HG02970 (cell line): ENCODE measurements around the gene COPS7A.
A peak's percentile ranks its signal among the peaks of the same experiment; 100 is the strongest.

Source experiments
- ATAC-seq: cut with Tn5 transposase; IDR thresholded peaks from one replicate; pipeline ENCODE4 v1.9.1; 2021; ENCODE audit warnings: mild to moderate bottlenecking, moderate library complexity, moderate number of reproducible peaks; ENCODE audit not compliant: unreplicated experiment, low FRiP score

Gene COPS7A, protein sequence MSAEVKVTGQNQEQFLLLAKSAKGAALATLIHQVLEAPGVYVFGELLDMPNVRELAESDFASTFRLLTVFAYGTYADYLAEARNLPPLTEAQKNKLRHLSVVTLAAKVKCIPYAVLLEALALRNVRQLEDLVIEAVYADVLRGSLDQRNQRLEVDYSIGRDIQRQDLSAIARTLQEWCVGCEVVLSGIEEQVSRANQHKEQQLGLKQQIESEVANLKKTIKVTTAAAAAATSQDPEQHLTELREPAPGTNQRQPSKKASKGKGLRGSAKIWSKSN

DNA sequence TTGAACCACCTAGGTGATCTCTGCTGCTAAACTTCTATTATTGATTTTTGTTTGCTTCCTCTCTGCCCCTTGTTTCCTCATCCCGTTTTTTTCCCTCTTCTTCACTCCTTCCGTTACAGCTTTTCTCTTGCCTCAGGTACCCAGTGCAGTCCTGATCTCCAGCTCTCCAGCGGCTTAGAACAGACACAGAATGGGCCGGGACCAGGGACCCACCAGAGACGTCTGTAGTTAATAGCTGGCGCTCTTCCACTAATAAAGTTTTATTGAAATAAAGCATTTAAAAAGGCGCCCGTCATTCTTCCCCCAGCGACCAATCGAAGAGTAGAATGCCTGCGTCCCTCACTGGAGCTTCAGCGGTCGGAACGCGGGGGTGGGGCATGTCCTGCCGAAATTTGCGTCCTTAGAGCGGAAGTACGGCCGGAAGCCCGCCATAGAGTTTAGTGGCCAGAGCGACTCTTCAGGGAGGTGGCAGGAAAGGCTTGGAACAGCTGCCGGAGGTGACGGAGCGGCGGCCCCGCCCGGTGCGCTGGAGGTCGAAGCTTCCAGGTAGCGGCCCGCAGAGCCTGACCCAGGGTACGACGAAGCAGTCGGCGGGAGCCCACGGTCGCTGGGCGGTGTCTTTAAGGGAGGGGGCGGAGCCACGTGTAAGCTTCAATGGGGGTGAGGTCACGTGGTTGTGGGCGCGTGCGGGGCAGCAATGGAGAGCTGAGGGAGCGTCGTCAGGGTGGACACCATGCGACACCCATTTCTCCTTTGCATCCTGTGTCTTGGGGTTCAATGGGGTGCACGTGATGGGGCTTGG lies at the start of gene COPS7A:
TSS of gene COPS7A (plus strand) at position 440 of the 802 bp plus-strand sequence. CDS start 611 bp downstream, outside the sequence.
- peak; percentile 92 for ATAC-seq

DNA sequence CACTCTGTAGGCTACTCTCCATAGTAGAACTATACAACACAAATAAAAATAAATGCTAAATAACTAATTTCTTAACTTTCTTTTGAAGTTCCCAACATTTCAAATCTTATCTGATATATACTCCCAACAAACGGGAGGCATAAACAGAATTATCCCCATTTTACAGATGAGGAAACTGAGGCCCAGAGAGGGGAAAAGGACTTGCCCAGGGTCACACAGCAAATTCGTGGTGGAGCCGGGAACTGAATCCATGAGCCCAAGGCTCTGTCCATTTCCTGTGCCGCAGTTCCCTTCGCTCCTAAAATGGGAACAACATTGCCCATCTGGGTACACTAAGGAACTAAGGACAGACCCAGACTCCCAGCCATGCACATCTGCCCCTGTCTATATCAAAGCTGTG lies 46.9 kb upstream of the COPS7A start:
- ATAC-seq = no peak

DNA sequence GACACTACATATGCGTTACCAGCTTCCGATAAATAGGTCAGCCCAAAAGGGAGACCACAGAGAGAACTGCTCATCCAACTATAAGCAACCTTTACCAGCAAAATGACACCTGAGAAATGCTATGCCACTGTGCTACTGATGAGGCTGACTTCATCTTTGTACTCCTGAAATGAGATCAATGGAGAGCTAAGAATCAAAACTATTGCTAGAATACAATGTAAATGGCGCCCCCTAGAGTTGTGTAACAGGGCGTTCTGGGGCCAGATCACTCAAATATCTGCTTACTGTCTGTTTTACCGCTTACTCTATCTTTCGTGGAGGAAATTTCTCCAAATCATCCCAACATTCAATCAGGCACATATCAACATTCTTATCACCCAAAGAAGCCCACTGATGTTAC lies 39.2 kb upstream of the COPS7A start:
- ATAC-seq = no peak

DNA sequence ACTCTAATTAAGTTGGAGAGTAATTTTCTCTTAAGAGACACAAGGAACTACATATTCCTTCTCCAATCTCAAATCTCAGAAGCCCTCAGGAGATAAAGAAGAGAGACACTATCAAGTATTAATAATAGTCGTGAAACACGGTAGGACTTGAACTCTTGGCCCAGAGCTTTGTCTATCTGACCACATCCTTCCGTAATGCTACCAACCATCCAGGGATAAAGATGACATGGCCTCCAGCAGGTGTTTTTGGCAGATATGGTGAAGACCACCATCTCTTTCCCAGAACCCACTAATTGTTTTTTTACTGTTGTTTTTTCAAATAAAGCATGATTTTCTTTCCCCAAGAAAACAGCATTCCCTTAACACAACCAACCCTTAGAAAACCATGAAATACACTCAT lies 38.0 kb upstream of the COPS7A start:
- ATAC-seq = no peak

DNA sequence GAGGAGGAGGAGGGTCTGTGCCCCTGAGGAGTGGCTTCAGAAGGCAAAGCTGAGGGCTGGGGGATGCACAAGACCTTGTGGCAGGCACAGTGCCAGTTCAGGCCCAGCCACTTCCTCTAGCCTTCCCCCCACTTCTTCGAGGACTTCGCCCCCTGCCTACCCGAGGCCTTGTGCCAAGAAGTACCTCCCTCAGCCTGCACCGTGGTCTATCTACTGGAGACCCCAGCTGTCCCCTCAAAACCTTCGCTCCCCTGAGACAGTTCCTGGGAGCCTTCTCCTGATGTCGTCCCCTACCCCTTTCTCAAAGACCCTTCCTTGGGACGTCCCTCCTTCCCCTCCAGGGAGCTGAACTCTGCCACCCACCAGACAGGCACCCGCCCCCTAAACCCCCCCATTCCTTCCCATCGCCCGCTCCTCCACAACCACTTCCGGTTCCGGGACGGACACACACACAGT lies 35.3 kb upstream of the COPS7A start:
- ATAC-seq = peak; percentile 6

DNA sequence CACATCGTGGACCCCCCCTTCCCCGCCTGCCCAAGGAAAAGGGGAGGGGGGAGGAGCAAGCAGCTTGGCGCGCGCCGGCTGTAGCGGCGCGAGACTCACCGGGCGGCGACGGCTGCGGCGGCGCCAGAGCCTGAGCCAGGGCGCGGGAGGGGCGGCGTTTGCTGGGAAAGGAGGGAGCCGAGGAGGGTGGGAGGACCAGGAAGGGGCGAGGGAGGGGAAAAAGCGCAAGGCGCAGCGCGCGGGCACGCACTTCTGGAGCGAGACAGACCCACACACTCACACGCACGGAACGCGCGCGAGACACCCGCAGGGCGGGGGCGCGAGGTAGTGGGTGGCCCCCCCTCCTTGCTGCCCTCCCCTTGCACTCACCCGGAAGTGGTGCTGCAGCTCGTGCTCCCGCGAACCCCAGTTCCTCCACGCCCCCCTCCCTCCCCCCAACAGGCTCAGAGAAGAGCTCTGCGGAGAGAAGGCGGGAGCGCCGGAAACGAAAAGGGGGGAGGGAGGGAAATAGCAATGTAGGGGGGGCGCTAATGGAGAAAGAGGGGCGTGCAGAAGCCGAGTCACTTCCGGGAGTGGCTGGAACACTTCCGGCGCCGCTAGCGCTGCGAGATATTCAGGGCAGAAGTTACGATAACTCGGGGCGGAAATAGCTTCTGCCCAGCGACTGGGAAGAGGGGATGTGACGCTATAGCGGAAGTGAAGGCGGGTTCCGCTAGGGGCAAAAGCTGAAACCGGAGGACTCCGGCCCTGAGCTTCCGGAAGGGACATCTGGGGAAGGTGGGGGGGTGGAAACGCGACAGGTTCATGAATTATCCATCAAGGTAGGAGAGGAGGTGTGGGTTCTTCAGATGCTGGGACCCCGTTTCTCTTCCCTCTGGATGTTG lies 34.6 kb upstream of the COPS7A start, which contains the start of gene ZNF384:
TSS of gene ZNF384 (minus strand) at position 377 of the 884 bp plus-strand sequence. CDS start 9,855 bp downstream, outside the sequence.
- peak; percentile 82 for ATAC-seq

DNA sequence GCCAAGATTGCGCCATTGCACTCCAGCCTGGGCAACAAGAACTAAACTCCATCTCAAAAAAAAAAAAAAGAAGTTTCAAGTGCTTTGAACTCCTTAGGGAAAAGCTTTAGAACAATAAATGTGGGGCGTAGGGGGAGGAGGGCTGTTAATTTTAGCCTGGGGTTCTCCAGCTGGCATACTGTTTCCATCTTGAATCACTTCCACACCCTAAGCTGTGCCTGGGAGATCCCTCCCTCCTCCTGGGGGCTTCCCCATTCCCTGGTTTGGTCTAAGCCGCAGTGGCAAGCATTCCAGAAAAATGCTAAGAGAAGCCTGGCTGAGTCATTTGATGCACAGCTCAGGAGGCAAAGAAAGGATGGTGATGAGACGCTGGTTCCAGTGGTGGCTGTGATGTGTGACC lies 32.4 kb upstream of the COPS7A start:
- no peak for ATAC-seq

DNA sequence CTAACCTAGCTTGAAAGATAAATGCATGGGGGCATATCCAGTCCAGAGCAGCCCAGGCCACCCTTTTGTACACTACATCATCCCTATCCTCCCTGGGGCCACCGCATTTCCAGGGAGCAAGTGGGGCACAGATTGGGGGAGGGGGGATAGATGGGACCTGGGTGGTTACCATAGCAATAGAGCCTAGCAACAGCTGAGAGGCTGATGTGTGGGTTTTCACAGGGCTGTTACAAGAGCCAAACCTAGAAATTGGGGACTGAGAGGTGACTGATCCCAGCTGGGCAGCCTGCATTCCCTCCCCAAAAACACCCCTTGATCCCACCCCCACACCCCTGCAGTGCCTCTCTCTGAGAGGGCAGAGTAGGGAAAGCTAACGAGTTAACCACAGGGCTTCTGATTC lies 31.0 kb upstream of the COPS7A start:
- ATAC-seq = no peak

DNA sequence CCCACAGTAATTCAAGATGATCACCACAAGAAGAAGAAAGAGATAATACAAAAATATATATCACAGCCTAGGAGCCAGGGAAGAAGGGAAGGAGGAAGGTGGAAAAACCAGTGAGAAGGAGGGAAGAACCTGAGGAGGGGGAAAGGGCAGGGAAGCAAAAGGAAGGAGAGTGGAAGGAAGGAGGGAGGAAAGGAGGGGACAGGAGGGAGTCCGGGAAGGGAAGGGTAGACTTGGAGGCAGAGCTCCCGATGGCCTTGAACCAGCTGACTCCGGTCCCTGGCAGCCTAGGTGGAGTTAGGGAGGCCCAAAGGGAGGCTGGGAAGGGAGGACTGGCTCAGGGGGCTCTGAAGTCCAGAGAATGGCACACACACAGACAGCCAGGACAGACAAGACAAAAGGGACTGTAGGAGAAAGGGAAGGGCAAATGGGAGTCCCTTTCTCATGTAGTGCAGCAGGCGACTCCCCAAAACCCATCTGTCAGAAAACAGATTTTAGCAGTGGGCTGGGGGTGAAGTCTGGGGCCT lies 30.0 kb upstream of the COPS7A start:
- ATAC-seq = no peak

DNA sequence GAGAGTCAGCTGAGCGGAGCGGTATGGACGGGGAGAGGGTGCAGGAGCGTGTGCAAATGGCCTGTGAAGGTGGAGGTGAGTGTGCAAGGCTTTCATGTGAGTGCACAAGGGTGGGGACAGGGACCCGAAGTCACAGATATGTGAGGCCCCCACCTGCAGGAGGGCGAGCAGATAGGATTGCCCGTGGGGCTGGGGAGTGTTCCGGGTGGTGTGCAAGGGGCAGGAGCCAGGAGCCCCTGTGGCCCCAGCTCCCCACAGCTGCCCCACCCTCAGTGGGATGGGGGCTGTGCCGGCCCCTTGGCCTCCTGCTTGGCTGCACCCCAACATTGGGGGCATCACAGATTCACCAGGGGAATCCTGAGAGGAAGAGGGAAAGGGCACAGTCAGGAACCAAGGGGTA lies 29.1 kb upstream of the COPS7A start:
- ATAC-seq = no peak

DNA sequence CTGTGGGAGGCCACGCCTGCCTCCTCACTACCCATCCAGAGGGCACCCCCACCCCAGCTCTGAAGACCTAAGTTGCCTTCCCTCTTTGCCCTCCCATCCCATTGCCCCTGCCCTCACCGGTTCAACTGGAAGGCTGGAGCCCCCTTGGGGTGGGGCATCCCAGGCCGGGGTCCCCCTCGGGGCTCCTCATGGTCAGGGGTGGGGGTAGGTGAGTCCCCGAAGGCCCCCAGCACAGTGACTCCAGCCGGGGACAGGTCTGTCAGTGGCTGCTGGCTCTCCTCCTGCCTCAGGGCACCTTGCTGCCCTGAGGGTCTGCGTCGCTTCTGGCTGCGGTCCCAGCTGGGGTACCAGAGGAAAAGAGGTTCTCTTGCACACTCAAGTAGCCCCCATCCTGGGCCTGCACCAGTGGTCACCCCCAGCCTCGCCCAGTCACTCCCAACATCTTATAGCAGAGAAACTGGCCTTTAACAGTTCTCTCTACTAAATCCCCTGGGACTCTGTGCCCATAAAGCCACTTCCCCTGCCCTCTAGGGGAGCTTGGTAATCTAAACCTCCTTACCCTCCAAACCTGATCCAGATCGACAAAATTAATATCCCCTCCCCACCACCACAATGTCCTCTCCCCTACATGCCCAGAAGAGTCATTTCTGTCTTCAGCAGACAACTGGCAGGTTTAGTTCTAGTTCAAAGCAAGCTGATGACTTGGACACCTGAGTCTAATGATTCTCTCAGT lies 28.4 kb upstream of the COPS7A start:
- no peak for ATAC-seq

DNA sequence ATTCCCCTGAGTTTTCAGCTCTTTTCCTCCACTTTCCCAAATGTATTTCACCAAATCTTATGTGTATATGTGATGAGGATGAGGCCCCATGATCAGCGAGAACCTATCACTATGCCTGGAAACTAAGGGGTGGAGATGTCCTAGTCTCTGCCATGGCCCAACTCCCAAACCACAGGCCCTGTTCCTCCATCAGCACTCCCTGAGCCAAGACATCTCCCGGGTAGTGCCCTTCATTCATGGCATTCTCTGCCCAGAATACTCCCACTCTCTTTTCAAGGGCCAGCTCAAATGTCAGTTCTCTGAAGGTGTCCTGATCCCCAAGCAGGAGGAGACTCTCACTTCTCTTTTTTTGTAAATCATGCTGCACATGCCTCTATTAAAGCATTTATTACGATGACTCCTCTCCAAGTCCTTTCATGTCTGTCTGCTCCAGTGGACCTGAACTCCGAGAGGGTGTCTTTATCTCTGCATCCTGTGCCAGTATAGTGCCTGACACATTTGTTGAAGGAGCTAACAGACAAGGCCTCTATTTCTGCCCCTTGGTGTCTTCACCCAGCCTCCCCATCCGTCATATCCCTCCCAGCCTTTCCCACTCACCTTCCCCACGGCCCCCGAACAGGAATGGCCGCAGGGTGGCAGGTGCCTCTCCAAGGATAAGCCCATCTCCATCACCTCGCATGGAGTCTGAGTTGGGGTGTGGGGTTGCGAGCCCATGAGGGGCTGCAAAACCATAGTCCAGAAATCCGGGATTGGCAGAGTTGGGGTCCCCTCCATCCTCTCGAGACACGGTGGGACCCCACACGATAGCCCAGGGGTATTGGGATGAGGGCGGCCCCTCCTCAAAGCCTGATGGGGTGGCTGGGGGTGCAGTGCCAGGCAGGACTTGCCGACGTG lies 26.9 kb upstream of the COPS7A start:
- no peak for ATAC-seq

DNA sequence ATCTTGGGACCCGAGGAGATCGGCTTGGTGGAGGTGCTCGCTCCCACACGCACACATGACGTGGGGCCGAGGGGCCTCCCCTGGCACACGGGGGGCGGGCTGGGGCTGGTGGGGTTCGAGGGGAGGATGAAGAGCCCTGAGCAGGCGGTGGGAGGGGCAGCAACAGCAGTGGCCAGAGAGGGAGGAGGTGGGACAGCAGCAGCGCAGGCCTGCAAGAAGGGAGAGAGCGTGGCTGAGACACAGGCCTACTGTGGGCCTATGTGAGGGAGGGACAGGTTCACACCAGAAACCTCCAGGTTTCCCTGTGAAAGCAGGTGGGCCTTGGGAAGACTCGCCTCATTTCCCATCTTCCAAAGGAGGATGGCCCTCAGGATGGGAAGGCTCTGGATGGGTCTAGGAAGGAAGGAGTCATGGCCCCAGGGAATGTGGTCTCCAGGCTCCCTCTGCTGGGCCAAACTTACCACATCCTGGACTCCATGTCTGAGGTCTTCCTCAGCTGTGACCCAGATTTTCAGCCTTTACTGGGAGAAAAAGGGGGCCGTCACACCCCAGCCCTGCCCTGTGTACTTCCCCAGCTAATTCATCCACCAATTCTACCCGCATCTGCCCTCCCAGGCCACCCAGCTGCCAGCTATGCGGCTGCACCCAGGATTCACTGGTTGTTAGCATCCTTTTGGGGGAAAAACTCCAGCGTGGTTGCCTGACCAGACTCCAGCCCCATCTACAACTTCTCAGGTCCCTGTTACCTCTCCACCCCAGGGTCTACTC lies 26.1 kb upstream of the COPS7A start:
- no peak for ATAC-seq

DNA sequence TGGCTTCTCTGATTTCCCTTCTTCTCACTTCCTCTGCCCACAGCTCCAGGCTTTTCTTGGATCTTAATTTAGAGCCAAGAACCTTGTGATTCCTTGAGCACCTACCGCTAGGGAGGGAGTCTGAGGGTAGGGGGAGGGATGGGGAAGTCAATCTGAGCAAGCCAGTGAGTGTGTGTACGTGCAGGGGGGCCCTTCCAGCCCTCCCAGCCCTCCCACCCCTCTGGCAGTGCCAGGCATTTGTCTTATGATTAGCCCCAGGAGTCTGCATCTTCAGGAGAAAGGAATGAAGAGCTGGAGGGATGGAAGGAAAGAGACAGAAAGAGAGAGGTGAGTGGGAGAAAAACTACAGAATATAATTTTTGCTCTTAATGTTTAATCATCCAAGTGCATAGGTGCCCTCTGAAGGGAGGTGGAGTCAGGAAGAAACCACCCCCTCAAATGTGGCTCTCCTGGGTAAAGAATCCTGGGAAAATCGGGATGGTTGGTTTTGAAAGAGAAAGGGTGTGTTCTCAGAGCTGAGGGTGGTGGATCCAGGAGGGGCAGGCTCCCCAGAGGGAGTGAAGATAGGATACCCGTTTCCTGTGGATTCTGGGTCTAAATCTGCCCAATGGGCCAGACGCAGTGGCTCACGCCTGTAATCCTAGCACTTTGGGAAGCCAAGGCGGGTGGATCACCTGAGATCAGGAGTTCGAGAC lies 25.3 kb upstream of the COPS7A start:
- no peak for ATAC-seq

DNA sequence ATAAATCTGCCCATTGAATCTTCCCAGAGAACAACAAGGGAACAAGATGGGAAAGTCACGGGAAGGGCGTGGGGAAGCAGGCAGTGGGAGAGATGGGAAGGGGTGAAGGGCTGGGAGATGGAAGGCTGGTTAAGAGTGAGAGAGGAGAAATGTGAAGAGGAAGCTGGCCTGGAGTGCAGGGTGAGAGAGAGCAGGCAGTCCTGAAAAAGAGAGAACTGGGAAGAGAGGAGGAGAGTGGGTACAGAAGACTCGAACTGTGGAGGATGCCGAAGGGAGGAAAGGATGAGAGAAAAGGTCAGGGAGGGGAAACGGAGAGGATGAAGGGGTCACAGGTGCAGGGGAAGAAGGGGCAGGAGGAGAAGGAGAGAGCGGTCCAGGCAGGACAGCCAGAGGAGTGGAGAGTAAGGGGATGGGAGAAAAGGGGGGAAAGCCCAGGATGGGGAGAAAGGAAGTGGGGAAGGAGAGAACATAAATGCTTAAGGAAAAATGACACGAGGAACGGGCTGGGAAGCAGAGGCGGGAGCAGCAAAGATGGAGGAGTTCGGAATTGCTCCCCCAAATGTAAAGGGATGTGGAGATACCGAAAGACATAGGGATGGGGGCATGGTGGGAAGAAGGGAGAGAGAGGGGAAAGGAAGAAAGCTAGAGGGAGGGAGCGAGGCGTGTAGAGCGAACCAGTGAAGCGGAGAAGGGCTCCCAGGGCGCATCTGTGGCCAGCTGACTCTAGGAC lies 24.4 kb upstream of the COPS7A start:
- no peak for ATAC-seq

DNA sequence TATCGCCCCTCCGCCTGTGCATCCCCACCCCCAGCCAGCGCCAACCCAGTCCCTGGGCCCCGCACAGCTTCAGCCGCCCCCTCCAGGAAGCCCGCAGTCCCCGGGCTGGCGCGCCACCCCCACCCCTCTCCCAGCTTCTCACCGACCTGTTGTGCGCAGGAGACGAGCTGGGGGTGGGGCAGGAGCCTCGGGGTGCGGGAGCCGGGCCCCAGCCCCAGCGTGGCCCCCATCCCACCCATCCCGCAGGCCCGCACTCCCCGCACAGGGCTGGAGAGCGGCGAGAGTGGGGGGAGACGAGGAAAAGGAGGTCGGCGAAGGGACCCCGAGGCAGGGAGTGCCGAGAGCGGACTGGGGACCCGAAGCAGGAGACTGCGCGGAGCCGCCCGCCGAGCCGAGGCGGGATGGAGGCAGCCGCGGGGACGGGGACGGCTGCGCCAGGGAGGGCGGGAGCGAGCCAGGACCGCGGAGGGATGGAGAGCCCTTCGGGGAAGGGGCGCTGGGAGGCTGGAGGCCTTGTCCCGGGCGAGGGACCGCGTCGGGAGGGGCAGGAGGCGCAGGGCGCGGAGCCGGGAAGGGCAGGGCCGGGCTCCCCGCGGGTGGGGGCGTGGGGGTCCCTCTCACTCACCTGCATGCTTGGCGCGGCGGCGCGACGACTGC lies 23.7 kb upstream of the COPS7A start:
- no peak for ATAC-seq
